Measurements from ENCODE around the gene ABHD17A.

Gene ABHD17A

DNA sequence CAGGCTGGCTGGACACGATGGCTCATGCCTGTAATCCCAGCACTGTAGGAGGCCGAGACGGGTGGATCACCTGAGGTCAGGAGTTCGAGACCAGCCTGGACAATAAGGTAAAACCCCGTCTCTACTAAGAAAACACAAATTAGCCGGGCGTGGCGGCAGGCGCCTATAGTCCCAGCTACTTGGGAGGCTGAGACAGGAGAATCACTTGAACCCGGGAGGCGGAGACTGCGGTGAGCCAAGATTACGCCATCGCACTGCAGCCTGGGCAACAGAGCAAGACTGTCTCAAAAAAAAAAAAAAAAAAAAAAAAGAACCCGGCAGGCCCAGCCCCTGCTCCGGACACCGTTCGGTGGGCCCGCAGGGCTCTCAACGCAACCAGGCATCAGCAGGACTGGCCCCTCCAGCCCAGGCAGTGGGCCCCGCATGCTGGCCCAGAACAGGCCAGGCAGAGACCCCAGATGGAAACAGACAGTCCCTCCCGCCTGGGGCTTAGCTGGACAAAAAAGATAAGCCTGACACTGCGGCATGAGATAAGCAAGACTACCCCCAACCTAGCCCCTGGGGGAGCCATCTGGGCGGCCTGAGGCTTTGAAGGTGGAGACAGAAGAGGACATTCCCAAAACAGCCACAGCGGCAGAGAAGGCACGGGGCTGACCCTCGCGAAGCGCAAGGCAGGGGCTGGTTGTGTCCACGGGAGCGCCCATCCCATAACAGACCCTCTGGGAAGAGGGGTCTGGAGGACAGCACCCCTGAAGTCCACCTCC, 48.7 kb downstream of the ABHD17A start:
- no peak for DNase-seq

DNA sequence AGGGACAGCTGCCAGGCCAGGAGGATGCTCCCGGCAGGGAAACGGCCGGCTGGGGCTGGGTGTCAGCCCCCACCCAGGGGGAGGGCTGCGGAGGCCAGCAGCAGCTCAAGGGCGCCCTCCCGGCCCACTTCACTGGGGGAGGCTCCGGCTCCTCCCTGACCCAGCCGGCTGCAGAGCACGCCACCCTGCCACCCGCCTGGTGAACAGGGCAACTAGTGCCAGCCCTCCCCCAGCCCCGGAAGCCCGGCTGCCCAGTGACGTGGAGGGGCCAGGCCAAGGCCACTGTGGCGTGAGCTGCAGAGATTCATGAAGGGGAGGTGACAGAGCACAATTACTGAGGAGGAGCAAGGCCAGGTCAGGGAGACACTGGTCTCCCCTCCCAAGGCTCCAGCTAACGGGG, 51.8 kb downstream of the ABHD17A start:
- DNase-seq: no peak

DNA sequence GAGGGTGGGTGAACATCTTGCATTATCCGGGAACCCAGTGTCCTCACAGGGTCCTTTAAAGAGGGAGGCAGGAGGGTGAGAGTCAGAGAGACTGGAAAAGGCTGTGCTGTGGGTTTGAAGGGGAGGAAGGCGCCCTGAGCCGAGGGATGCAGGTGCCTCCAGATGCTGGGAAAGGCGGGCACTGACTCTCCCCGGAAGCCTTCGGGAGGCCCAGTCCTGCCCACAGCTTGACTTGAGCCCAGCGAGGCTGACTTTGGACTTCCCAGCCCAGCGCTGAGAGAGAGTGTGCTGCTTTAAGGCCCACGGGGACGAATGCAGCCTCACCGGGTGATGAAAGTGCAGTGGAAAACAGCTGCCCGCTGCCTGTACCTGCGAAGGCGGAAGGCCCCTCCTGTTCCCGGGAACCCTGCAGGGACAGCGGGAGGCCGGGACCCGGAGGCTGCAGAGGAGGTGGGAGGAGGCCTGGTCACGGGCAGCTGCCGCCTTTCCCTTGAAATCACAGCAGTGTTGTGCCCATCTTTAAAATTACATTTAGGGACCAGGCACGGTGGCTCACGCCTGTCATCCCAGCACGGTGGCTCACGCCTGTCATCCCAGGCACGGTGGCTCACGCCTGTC, 53.1 kb downstream of the ABHD17A start:
- no peak for DNase-seq

DNA sequence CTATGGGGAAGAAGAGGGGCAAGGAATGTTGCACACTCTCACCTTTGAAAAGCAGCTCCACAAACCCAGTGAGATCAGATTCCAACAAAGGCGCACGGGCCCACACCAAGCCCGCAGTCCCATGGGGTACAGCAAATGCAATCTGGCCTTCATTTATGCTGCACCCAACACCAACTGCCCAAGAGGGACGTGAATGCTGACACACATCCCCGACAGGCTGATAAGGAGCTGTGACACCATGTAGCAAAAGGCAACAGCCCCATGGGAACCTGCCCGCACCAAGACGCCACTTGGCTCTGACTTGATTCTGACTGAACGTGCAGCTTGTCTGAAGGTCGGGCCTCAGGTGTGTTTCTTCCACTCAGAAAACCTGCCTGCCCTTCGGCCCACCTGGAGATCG, 54.3 kb downstream of the ABHD17A start:
- DNase-seq: no peak

DNA sequence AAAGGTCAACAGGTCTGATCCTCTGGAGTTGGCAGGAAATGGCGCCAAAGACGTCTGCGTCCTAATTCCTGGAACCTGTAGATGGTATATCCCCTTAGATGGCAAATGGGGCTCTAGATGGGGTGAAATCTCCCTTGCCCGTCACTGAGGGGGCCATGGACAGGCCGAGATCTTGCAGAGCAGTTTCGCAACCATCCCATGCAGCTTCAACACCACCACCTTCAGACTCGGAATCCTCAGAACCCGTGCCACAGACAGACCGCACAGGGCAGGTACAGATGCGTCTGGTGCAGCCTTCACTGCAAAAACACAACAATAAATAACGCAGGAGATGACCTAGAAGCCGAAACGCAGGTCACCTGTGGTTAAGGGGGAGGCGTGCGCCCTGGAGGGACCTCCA, 54.7 kb downstream of the ABHD17A start:
- DNase-seq: no peak

DNA sequence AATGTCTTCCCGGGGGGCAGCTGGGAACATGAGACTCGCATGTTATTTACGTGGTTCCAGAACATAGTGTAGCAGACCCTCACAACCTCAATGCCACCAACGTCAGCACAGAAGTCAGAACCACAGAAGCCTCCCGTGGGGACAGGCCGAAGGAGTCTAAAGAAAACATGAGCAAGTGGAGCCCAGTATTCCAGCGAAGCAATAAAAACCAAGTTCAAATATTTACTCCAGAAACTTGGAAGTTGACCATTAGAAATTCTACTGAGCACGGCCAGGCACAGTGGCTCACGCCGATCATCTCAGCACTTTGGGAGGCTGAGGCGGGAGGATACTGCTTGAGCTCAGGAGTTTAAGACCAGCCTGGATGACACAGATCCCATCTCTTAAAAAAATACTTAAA, 55.3 kb downstream of the ABHD17A start:
- no peak for DNase-seq

DNA sequence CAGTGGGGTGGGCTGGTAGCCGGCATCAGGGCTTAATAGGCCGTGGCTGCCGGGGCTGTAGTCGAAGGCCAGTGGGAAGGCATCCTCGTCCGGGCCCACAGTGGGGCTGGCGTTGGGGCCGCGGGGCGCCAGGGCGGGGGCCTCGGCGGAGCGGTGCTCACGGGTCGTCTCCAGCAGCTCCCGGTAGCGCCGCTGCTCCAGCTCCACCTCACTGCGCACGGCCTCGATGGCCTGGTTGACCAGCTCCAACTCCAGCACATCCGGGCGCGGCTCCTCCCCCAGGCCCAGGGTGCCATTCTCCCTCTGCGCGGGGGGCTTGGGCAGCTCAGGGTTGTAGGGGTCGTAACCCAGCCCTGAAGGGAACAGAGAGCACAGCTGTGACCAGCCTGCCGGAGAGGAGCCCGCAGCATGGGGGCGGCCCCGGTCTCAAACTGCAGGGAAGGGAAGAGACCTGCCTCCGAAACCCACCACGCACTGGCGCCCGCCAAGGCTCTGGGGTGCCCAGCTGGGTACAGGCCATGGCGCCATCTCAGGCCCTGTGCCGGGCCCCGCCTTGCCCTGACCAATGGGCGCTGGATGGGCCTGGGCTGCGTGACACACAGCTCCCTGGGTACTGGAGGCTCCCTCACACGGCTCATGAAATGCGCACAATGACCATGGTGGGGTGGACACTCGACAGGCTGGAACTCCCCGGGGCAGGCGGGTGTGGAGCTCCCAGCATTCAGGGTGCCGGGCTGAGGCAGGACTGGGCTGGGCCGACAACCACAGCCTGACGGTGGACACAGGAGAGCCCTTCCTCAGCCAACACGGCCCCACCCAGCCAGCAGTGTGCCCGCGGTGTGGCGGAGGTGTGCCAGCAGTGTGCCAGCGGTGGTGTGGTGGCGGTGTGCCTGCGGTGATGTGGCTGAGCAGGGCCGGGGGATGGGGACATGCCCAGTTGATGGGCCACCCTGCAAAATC, 56.7 kb downstream of the ABHD17A start:
- DNase-seq: no peak

DNA sequence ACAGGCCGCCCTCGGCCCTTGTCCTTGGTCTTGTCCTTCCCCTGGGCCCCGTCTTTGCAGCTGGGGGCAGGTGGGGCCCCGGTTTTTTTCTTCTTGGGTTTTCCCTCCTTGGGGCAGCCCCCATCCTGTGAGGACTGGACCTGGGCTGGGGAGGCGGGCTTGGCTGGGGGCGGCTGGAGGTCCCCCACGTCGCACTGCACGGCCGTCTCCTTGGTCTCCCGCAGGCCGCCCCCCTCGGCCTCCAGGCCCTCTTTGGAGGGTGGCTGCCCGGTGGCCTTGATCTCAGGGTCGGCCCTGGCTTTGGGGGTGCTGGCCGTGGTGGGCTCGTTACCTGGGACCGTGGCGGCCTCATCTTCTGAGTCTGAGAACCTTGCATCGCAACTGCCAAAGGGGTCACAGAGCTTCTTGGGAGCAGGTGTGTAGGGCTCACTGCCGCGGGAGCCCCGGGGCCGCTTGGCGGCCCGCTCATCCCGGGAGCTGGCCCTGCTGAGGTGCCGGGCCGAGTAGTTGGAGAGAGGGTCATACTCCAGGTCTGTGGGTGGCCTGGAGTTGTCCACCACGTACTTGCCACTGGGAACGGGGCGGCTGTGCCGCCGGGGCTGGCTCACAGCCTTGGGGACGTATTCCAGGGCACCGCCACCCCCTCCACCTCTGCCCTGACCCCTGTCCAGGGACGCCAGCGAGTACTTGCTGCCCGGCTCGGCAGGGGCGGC, 57.6 kb downstream of the ABHD17A start:
- DNase-seq: no peak

Measured in fibroblast of skin of back (primary cell).